Stimulated activated CD4-positive, alpha-beta T cell treated with anti-CD3 and anti-CD28 coated beads, Interleukin-15, amount 100 ng/mL, for 48 hours (primary cell): ENCODE results near the gene KLHL5.

Experiments
- DNase-seq, 2 donors: peaks; one replicate each; pipeline ENCODE4 v3.0.0-alpha.2; 2020; ENCODE audit warnings: low read depth in 2 of 2

The KLHL5 gene

GRCh38 chr4:39044364-39044955 lies 17.6 kb upstream of the KLHL5 start:
- peak; percentile 92 to 96 for DNase-seq

GRCh38 chr4:39044956-39045826 lies 16.8 kb upstream of the KLHL5 start:
- peak in 1 of 2 donors; percentile 30 for DNase-seq

- DNase-seq, result no peak
Measured at GRCh38 chr4:39045827-39046221, 16.2 kb upstream of the KLHL5 start.

GRCh38 chr4:39046249-39046648 lies 15.8 kb upstream of the KLHL5 start:
- no peak for DNase-seq

- no peak for DNase-seq
Measured at GRCh38 chr4:39047681-39048080, 14.4 kb upstream of the KLHL5 start.

- no peak for DNase-seq
Measured at GRCh38 chr4:39048311-39048710, 13.7 kb upstream of the KLHL5 start.

- DNase-seq, result no peak
Measured at GRCh38 chr4:39050590-39050989, 11.4 kb upstream of the KLHL5 start.

GRCh38 chr4:39051492-39051891 lies 10.5 kb upstream of the KLHL5 start:
- DNase-seq, result no peak

GRCh38 chr4:39053983-39054382 lies 8.0 kb upstream of the KLHL5 start:
- DNase-seq, result no peak

- no peak for DNase-seq
Measured at GRCh38 chr4:39054497-39054896, 7.5 kb upstream of the KLHL5 start.

GRCh38 chr4:39056023-39056422 lies 6.0 kb upstream of the KLHL5 start:
- DNase-seq, result no peak

- DNase-seq, result no peak
Measured at GRCh38 chr4:39061457-39061856, 575 bp upstream of the KLHL5 start.

- no peak for DNase-seq
Measured at GRCh38 chr4:39062770-39063097, 702 bp downstream of the KLHL5 start.

GRCh38 chr4:39063430-39063829 lies 1.4 kb downstream of the KLHL5 start:
- no peak for DNase-seq

- DNase-seq, result no peak
Measured at GRCh38 chr4:39066371-39066770, 4.3 kb downstream of the KLHL5 start.

GRCh38 chr4:39067031-39067430 lies 5.0 kb downstream of the KLHL5 start:
- DNase-seq, result no peak

GRCh38 chr4:39067451-39067850 lies 5.4 kb downstream of the KLHL5 start:
- no peak for DNase-seq

- no peak for DNase-seq
Measured at GRCh38 chr4:39068907-39069306, 6.9 kb downstream of the KLHL5 start.

- DNase-seq, result no peak
Measured at GRCh38 chr4:39078829-39079228, 16.8 kb downstream of the KLHL5 start.

- no peak for DNase-seq
Measured at GRCh38 chr4:39083164-39083563, 21.1 kb downstream of the KLHL5 start.

GRCh38 chr4:39085891-39086290 lies 23.9 kb downstream of the KLHL5 start:
- no peak for DNase-seq

- DNase-seq, result no peak
Measured at GRCh38 chr4:39096847-39097246, 34.8 kb downstream of the KLHL5 start.

- DNase-seq, result no peak
Measured at GRCh38 chr4:39097290-39097689, 35.3 kb downstream of the KLHL5 start.

- no peak for DNase-seq
Measured at GRCh38 chr4:39102297-39102696, 40.3 kb downstream of the KLHL5 start.
